NCI-H446 treated with DMSO at 0.1 percent for 48 hours (cell line): Measurements from ENCODE around the gene PUM2.

Experiments used
- DNase-seq: peaks from one replicate; lab custom pipeline; 2025; lab: John Stamatoyannopoulos, UW

Gene PUM2

DNA sequence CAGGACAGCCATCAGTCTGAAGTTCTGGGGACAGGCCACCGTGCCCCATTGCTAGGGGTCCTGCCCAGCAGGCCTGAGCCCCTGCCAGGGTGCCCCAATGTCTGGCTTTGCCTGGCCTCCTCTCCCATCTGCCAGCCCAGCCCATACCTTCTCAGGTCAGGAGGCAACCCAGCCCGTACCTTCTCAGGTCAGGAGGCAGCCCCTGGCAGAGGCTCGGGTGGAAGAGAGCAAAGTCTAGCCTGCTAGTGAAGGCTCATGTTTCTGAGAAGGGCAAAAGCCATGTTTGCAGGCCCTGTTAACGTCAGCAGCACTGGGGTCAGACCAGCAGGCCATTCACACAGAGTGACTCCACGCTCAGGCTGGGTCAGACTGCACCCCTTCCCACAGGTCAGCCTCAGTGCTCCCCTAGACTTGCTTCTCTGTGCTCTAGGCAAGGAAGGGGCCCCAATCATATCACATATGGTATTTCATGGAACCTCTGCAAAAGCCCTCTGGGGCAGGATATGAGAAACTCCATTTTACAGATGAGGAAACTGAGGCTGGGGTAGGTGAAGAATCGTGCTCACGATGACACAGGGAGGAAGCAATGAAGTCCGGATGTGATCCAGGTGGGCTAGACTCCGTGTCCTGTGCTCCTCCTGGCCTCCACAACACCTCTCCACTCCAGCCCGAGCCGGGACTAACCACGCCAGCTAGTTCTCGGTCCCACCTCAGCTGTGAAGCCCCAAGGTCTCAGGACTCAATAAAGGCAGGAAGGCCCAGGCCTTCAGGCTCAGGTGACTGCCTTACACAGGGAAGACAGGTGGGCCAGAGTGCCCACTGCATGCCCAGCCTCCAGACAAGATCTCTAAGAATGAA lies 135.2 kb downstream of the PUM2 start:
- no peak for DNase-seq

DNA sequence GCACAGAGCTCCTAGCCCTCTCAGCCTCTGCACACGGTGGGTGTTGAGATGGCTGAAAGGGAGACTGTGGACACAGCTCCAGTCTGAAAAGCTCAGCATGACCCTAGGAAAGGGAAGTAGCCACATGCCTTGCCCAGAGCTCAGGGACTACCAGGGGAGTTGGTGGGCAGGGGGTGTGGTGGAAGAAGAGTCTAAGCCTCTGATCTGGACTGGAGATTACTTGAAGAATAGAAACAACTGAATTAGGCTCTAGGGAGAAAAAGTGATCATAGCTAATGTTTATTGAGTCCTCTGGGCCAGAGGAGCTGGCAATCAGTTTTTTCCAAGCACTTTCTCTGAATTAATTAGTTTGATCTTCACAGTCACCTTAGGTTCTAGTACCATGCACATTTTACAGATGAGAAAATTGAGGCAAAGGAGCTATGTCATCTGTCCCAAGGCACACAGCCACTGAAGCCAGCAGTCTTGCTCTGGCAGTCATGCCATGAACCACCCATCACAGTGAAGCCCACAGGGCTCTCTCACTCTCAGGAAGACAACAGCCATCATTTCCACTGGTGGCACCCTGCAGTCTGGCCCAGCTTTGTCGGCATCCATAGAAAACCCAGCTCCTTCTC lies 136.0 kb downstream of the PUM2 start:
- no peak for DNase-seq

DNA sequence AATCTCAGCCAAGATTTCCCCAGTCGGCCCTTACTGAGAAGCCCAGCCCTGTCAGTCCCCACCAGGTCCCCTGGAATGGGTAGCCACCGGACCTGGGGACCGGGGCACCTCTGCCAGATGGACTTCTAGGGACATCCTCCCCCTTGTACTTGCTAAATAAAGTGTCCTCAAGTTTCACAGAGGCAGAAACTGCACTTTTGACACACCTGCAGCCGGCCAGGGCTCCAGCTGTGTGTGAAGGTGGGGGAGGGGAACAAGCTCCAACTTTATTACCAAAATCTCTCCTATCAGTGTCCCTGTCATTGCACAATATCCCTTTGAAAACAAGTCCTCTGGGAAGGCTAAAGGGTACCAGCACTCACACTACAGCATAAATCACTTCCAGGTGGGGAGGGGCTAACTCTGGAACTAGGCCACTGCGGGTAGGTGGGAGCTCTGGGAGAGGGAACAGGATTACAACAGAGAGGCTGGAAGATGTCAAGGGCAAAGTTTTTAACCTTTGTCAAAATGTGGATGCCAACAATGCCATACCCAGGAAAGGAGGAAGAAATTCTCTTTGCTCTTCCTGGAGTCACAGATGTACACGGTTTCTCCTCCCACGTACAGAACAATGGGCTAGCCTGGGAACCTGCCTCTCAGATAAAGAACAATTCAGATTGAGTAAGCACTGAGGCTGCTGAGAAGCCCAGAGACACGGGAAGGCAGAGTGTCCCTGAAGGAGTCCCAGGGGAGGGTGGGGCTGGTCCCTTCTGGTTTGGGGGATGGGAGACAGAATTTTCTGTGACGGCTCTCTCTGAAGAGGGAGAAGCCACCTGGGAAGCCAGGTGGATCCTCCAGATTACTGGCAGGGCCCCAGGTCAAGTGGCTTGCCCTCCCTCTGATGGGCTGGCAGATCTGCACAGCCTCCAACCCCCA lies 136.7 kb downstream of the PUM2 start:
- DNase-seq = no peak

DNA sequence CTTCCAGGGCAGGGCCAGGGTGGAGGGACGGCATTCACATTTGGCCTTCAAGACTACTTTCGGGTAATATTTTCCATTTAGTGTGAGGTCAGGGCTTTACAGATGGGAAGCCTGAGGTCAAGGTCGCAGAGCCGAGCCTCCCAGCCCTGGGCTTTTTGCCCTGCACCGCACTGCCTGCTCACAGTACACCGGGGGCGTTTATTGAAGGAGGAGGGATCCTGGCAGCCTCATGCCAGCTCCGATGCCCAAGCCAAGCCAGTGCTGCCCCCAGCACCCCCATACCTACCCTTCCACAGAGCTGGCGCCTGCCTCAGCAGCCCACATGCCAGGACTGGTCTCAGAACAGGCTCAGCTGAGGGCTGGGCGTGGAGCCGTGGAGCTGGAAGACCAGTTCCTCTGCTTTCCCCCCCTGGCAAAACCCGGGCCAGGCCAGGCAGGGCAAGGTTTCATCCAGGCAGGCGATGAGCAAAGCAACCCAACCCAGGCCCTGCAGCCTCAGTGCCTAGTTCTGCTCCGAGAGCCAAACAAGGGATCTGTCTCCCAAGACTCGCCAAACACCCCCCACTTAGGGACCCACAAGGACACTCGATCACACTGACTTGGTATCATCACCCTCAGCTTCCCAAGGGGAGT lies 137.7 kb downstream of the PUM2 start:
- no peak for DNase-seq

DNA sequence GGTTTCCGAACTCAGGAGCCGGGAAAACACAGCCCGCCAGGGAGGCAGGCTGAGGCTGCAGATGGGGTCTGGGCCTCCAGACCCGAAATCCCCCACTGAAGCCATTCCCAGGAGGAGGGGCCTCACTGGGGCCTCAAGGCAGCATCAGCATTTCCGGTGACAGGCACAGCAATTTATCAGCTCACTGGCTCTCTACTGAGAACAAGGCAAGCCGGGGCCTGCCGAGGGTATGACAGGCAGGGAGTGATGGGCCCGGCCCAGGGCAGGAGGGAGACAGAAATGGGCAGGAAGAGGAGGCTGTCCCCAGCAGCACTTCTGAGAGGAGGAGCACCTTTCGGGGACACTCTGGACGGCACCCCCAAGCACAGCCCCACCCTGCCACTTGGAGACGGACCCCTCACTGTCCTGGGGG lies 138.2 kb downstream of the PUM2 start:
- no peak for DNase-seq

DNA sequence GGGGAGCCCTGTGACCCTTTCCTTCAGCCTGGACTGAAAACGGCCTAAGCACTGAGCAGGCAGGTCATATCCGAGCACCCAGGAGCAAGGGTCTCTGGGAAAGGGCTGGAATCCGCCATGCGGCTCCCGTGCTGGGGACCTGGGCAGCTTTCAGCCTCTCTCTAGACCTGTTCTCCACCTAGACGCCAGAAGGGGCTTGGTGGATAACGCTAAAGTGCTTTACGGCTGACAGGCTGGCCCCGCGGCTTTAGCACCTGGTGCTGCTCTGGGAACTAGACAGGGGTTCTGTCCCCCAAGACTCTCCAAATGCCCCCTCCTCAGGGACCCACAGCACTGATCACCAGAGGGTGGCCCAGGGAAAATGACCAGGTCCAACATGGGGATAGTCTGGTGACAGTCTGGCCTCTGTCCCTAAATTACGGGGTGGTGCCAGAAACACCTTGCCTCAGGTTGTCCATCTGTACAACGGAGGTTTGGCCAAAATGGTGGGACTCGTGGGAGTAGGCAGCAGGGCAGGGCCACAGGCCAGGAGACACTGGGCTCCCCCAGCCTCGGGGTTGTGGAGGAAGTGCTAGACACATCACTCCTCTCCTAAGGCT lies 138.7 kb downstream of the PUM2 start:
- no peak for DNase-seq

- DNase-seq = no peak
These were observed 139.2 kb downstream of the PUM2 start for GRCh38 chr2:20211420-20211819.

DNA sequence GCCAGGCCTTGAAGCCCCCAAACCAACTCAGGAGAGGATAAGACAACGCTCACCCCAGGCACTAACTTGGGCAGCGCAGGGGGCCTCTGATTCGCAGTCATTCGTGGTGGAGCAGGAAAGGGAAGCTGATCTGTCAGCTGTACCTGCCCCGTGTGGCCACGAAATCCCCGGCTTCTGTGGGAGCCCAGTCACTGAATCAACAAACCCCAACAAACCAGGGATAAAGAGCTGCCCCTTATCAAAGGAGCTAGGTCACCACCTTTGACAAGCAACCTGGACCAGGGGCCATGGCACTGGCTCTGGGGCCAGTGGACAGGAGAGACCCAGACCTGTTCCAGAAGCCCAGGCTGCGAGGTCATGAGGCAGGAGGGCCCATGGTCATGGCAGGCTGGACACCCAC lies 140.2 kb downstream of the PUM2 start:
- DNase-seq = no peak

- DNase-seq = no peak
These were observed 141.1 kb downstream of the PUM2 start for GRCh38 chr2:20209373-20210109.

DNA sequence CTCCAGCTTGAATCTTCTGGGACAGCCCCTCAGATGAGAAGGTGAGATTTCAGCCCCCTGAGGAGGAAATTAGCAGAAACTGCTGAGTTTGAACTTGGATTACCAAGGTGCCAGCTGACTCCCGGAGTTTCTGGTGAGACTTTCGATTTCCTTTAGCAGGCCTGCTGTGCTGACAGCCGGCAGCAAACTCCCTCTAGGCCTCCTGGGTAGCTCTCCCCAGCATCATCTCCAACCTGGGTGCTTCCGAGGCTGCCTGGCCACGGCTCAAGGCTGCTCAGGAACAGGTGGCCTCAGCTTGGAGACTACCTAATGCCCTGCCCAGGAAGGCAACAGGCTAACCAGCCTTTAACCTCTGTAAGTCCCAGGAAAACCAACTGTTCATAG lies 142.2 kb downstream of the PUM2 start:
- no peak for DNase-seq

GRCh38 chr2:20207051-20207450 lies 143.6 kb downstream of the PUM2 start:
- no peak for DNase-seq

DNA sequence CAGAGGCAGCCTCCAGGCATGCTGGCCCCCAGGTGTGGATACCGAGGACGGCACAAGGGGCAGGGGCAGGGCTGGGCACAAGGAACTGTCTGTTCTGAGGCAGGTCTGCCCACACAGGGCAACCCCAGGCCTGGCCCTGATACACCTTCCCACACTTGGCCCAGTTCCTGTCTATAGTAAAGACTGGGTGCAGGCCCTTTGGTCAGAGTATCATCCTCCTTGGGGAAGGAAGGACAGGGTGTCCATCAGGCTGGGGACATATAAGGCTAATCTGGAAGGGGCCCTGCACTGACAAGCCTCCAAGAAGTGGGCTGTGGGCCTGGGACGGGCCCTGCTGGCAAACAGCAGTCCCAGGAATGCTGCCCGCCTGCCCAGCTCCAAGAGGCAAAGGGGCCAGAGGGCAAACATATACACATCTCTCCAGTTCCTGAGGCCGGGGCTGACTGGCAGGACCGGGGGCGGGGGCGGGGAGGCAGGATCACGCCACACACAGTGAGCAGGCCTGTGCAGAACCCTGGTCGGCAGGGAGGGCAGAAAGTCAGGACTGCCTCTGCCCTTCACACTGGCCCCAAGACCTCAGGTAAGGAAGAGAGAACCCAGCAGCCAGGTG lies 144.6 kb downstream of the PUM2 start:
- no peak for DNase-seq

DNA sequence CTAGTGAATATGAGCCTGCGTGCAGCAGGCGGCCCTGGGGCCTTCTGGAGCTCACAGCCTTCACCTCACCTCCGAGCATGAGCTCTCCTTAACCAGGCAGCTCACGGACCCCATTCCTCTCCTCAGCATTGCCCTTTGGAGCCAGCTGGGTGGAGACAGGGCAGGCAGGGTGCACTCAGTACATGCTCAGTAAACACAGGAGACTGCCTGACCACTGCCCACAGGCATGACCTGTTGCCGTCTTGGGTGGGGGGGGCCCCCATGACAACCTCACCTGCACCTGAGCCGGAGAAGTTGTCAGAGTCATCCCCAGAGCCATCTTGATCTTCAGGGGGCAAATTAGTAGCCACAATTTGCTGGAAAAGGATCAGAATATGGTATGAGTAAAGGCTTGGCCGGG lies 145.6 kb downstream of the PUM2 start:
- no peak for DNase-seq

- DNase-seq = no peak
These were observed 147.0 kb downstream of the PUM2 start for GRCh38 chr2:20203521-20204225.

DNA sequence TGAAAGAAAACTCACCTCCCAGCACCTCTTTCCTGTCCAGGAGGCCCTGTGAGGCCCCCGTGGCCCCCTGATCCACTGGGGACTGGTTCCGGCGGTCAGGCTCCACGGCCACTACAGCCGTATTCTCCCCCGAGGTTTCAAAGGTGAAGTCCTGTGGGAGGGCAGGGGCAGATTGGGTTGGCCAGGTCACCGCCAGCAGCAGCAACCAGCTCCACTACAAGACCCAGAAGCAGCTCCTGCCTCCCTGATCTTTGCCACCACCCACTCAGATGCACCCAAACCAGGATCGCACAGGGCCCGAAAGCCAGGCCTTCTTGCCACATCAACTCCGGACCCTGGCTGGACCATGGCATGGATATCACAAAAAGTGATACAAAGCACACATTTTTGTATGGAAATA lies 147.6 kb downstream of the PUM2 start:
- DNase-seq = no peak

- no peak for DNase-seq
These were observed 149.0 kb downstream of the PUM2 start for GRCh38 chr2:20201671-20202070.

DNA sequence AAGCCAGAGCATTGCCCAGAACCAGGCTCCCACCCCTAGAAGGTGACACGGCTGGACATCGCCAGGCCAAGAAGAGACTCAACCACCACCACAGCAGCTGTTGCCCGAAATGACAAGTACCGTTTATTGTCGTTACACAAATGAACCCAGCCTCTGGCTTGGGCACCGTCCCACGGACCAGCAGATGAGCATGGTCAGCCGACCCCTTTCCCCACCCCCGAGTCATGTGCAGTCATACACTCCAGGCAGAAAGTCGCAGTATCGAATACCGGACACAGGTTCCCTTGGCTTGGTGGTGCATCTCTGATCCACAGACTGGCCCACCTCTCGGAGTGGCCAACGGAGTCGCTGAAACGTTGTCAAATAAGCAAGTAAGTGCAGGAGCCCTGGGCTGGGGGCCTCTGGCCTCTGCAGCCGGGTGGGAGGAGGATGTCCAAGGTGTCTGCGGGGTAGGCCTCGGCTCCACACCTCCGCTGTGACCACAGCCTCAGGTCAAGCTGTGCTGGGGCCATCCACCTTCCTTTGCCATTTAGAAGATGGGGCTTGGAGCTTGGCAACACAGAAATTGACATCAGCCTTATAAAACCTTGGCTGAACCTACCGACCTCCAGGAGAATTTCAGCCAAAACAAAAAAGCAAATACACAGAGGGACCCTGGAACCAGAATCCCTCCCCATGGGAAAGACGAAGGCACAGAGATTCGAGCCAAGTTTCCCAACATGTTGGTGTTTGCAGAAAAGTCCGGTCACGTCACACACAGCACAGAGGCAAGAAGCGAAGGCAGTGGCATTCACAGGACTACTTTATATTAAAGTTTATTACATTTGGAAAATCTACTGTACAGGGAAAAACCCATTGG lies 149.7 kb downstream of the PUM2 start:
- DNase-seq = no peak

- DNase-seq = no peak
These were observed 150.9 kb downstream of the PUM2 start for GRCh38 chr2:20199633-20200270.
